ENCODE results near the gene ZNF385B.

The ZNF385B gene

DNA sequence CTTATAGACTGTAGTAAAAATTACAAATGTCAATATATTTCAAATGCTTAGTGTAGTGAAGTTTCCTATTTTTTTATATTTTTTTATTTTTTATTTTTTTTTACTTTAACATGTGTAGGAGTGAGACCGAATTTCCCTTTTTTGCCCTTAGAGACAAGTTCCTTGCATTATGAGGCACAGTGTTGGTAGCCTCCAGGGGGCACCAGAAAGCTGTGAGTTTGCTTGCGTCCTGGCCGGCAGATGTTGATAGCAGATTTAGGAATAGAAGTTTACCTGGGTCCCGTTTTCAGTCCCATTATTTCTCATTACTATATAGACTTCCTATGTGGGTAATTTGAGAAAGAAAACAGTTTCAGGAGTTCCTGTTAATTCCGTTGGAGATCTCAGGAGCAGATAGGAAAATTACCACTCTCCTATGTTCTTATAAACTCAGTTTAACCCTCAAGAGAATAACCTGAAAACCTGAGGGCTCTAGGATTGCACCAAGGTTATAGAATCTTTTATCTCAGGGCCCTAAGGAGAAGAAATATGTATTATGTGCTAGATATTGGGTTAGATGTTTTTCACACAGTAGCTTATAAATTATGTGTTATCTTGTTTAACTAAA is 439.3 kb downstream of the ZNF385B start:
- no peaks in the 10 kb centered on the region for H3K27me3 ChIP-seq (ENCODE audit: control insufficient read depth, insufficient read depth, low read length)
- no peaks in the 10 kb centered on the region for H3K4me1 ChIP-seq (ENCODE audit: control insufficient read depth, insufficient read depth, low read length)
- H3K27ac ChIP-seq (ENCODE audit: low read depth, low read length), result no peak overlapping the region
- no peak overlapping the region for H3K9ac ChIP-seq (ENCODE audit: low read depth, low read length)
- H3K4me3 ChIP-seq (ENCODE audit: low read depth, low read length), result no peak overlapping the region
- H3K9me3 ChIP-seq (ENCODE audit: control insufficient read depth, insufficient read depth, low read length), result no peaks in the 10 kb centered on the region
- no peaks in the 10 kb centered on the region for H3K36me3 ChIP-seq (ENCODE audit: control insufficient read depth, insufficient read depth, low read length)

GRCh38 chr2:179417436-179417949 is 443.9 kb downstream of the ZNF385B start:
- H3K9me3 ChIP-seq (ENCODE audit: control insufficient read depth, insufficient read depth, low read length), result no peaks in the 10 kb centered on the region
- no peak overlapping the region for H3K9ac ChIP-seq (ENCODE audit: low read depth, low read length)
- no peak overlapping the region for H3K27ac ChIP-seq (ENCODE audit: low read depth, low read length)
- no peak overlapping the region for H3K4me3 ChIP-seq (ENCODE audit: low read depth, low read length)
- no peaks in the 10 kb centered on the region for H3K27me3 ChIP-seq (ENCODE audit: control insufficient read depth, insufficient read depth, low read length)
- H3K4me1 ChIP-seq (ENCODE audit: control insufficient read depth, insufficient read depth, low read length), result peaks cover 2% of the 10 kb centered on the region; the same call in 1 of the 2 replicates
- no peaks in the 10 kb centered on the region for H3K36me3 ChIP-seq (ENCODE audit: control insufficient read depth, insufficient read depth, low read length)

- Histone ChIP-seq H3K4me3 (ENCODE audit: low read depth, low read length) (no peak overlapping the region), H3K36me3 (ENCODE audit: control insufficient read depth, insufficient read depth, low read length) (no peaks in the 10 kb centered on the region), H3K27me3 (ENCODE audit: control insufficient read depth, insufficient read depth, low read length) (no peaks in the 10 kb centered on the region), H3K27ac (ENCODE audit: low read depth, low read length) (no peak overlapping the region), H3K9me3 (ENCODE audit: control insufficient read depth, insufficient read depth, low read length) (no peaks in the 10 kb centered on the region), H3K4me1 (ENCODE audit: control insufficient read depth, insufficient read depth, low read length) (peaks cover 2% of the 10 kb centered on the region; the same call in 1 of the 2 replicates), H3K9ac (ENCODE audit: low read depth, low read length) (no peak overlapping the region)
Observed at GRCh38 chr2:179412112-179412511, 449.3 kb downstream of the ZNF385B start.

- Histone ChIP-seq H3K9ac (ENCODE audit: low read depth, low read length) (no peak overlapping the region), H3K4me1 (ENCODE audit: control insufficient read depth, insufficient read depth, low read length) (peaks cover 2% of the 10 kb centered on the region; the same call in 1 of the 2 replicates), H3K9me3 (ENCODE audit: control insufficient read depth, insufficient read depth, low read length) (no peaks in the 10 kb centered on the region), H3K36me3 (ENCODE audit: control insufficient read depth, insufficient read depth, low read length) (no peaks in the 10 kb centered on the region), H3K27ac (ENCODE audit: low read depth, low read length) (no peak overlapping the region), H3K27me3 (ENCODE audit: control insufficient read depth, insufficient read depth, low read length) (no peaks in the 10 kb centered on the region), H3K4me3 (ENCODE audit: low read depth, low read length) (no peak overlapping the region)
Observed at GRCh38 chr2:179410552-179411356, 450.7 kb downstream of the ZNF385B start.

GRCh38 chr2:179403624-179404023 is 457.8 kb downstream of the ZNF385B start:
- Histone ChIP-seq H3K27me3 (ENCODE audit: control insufficient read depth, insufficient read depth, low read length) (no peaks in the 10 kb centered on the region), H3K4me3 (ENCODE audit: low read depth, low read length) (no peak overlapping the region), H3K9me3 (ENCODE audit: control insufficient read depth, insufficient read depth, low read length) (no peaks in the 10 kb centered on the region), H3K27ac (ENCODE audit: low read depth, low read length) (no peak overlapping the region), H3K4me1 (ENCODE audit: control insufficient read depth, insufficient read depth, low read length) (no peaks in the 10 kb centered on the region), H3K36me3 (ENCODE audit: control insufficient read depth, insufficient read depth, low read length) (no peaks in the 10 kb centered on the region), H3K9ac (ENCODE audit: low read depth, low read length) (no peak overlapping the region)

- H3K27me3 ChIP-seq (ENCODE audit: control insufficient read depth, insufficient read depth, low read length), result no peaks in the 10 kb centered on the region
- H3K27ac ChIP-seq (ENCODE audit: low read depth, low read length), result no peak overlapping the region
- no peaks in the 10 kb centered on the region for H3K4me1 ChIP-seq (ENCODE audit: control insufficient read depth, insufficient read depth, low read length)
- H3K9me3 ChIP-seq (ENCODE audit: control insufficient read depth, insufficient read depth, low read length), result peaks cover 6% of the 10 kb centered on the region
- H3K9ac ChIP-seq (ENCODE audit: low read depth, low read length), result no peak overlapping the region
- no peak overlapping the region for H3K4me3 ChIP-seq (ENCODE audit: low read depth, low read length)
- H3K36me3 ChIP-seq (ENCODE audit: control insufficient read depth, insufficient read depth, low read length), result no peaks in the 10 kb centered on the region
Observed at GRCh38 chr2:179393481-179393880, 467.9 kb downstream of the ZNF385B start.
